Uterus (tissue), 4 donors: Measurements from ENCODE around the gene PCDHGA4. TPM values are rescaled to one million over a fixed set of nuclear protein-coding genes. Genes with fewer than 3 reads are reported as not detected.
"Not testable (repeated sequence)": the region's sequence is repeated elsewhere in the genome, so short reads cannot be mapped to it uniquely, and the experiment has no call there.

Experiments used
- DNase-seq, 2 donors: peaks; one replicate each; pipeline ENCODE4 v3.0.0-alpha.2; 2019 to 2020
- H3K27ac ChIP-seq, 2 donors: fragments of 200-600 bp; sonication (generic); 1 replicate in 1 of 2; 2 replicates in 1 of 2; pipeline ENCODE4 v1.5.1; 2016 to 2018
- H3K27me3 ChIP-seq, 2 donors: fragments of 200-600 bp; sonication (generic); one replicate each; pipeline ENCODE4 v1.5.1; 2018 to 2019; ENCODE audit warnings: control low read depth in 1 of 2
- H3K36me3 ChIP-seq, 2 donors: fragments of 200-600 bp; sonication (generic); one replicate each; pipeline ENCODE4 v1.5.1; 2019; ENCODE audit warnings: control low read depth in 1 of 2
- H3K4me1 ChIP-seq, 2 donors: fragments of 200-600 bp; sonication (generic); one replicate each; pipeline ENCODE4 v1.5.1; 2018 to 2019; ENCODE audit warnings: control low read depth in 1 of 2
- H3K4me3 ChIP-seq, 2 donors: fragments of 200-600 bp; sonication (generic); 1 replicate in 1 of 2; 2 replicates in 1 of 2; pipeline ENCODE4 v1.5.1; 2018 to 2019; ENCODE audit warnings: mild to moderate bottlenecking in 1 of 2
- H3K9me3 ChIP-seq, 2 donors: fragments of 200-600 bp; sonication (generic); one replicate each; pipeline ENCODE4 v1.5.1; 2019; ENCODE audit warnings: control low read depth in 1 of 2
- CTCF ChIP-seq, 4 experiments: fragments of 200-600 bp in 2 of 4; fragments of 450-650 bp in 2 of 4; sonication (generic) in 2 of 4; IDR thresholded peaks; one replicate each; pipeline ENCODE4 v1.5.1; 2016 to 2019; ENCODE audit warnings: antibody characterized with exemption in 4 of 4, mild to moderate bottlenecking in 2 of 4, moderate library complexity in 1 of 4
- POLR2A ChIP-seq, 2 donors: fragments of 450-650 bp; IDR thresholded peaks; one replicate each; pipeline ENCODE4 v1.6.1; 2016; ENCODE audit warnings: antibody characterized with exemption in 2 of 2, mild to moderate bottlenecking in 1 of 2, moderate library complexity in 1 of 2
- intact Hi-C: fragments of 100-400 bp; cut with DNase I; formaldehyde crosslinking; loops from one replicate; pipeline ENCODE4 v1.15.1; 2023; ENCODE audit warnings: low total_unique reads
- total RNA-seq, 4 donors: library from RNA; depleted of rRNA in 3 of 4; stranded (reverse); fragments of >200 nt in 3 of 4; gene quantifications; one replicate each; pipeline versions ENCODE4 v1.1.0 to v1.2.4, GENCODE V29; 2014 to 2023
- donor health status: DM: yes; HTN: yes; CAD: no.

PCDHGA4 gene
- total RNA-seq, 4 donors from 2014 or later, result 0.59 to 16.1 (median 8.7) TPM

DNA sequence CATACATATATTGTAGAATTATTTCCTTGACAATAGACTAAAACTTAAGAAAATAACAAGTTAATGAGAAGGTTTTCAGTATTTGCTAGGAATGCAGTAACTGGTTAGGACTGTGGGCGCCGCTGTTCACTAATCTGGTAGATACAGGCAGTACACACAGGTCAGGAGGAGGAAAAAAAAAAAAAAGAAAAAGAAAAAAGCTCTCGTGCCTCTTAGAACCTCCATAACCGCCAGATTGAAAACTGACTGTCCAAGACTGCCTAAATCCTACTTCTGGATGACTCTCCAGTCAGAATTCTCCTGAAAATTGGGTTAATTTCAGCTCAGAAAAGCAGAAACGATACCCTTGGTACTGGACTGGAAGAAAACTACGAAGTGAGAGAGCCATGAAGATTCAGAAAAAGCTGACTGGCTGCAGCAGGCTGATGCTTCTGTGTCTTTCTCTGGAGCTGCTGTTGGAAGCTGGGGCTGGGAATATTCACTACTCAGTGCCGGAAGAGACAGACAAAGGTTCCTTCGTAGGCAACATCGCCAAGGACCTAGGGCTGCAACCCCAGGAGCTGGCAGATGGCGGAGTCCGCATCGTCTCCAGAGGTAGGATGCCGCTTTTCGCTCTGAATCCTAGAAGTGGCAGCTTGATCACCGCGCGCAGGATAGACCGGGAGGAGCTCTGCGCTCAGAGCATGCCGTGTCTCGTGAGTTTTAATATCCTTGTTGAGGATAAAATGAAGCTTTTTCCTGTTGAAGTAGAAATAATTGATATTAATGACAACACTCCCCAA, 24.3 kb upstream of the PCDHGA4 start, which contains the start of gene PCDHGA1:
TSS of gene PCDHGA1 (plus strand) at position 216 of the 782 bp plus-strand sequence.
- H3K4me1 ChIP-seq, result no peaks in the 10 kb centered on the region
- peaks cover 0 to 41% of the 10 kb centered on the region in 2 donors for H3K9me3 ChIP-seq
- TF ChIP-seq CTCF (IDR thresholded peaks at IDR 0.05) (no peak), POLR2A (IDR thresholded peaks at IDR 0.05) (no peak)
- no peak within 1 kb of the TSS for H3K4me3 ChIP-seq
- H3K27me3 ChIP-seq, result no peaks in the 10 kb centered on the region
- no peaks in the 10 kb centered on the region for H3K36me3 ChIP-seq
- DNase-seq, result no peak
- intact Hi-C loops, result no loop called here
- H3K27ac ChIP-seq, result no peak within 1 kb of the TSS

GRCh38 chr5:141332571-141332970, 22.2 kb upstream of the PCDHGA4 start:
- peaks cover 0 to 52% of the 10 kb centered on the region in 2 donors for H3K9me3 ChIP-seq
- intact Hi-C loops, H3K27me3 ChIP-seq, DNase-seq, H3K4me1 ChIP-seq, H3K4me3 ChIP-seq, H3K27ac ChIP-seq, H3K36me3 ChIP-seq: not testable (repeated sequence)

DNA sequence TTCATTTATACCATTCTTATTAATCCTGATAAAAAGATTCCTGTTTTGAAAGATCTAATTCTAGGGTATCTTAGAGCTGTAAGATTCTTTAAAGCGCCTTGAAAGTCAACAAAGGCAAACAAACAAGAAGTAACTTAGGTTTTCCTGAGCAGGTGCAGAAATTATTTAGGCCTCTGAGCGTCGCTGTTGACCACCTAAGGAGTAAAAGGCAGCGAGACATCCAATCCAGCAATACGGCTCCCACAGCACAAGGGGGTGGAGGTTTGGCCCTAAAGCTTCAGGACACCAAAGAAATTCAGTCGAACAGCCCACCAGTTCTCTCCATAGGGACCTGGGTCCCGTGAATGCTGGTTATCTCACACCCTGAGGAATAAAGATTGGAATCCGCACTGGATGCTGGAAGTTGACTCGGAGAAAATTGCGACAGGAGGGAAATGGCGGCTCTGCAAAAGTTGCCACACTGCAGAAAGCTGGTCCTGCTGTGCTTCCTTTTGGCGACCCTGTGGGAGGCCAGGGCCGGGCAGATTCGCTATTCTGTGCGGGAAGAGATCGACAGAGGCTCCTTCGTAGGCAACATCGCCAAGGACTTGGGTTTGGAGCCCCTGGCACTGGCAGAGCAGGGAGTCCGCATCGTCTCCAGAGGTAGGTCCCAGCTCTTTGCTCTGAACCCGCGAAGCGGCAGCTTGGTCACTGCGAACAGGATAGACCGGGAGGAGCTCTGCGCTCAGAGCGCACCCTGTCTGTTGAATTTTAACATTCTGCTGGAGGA, 16.1 kb upstream of the PCDHGA4 start, which contains the start of gene PCDHGA2:
TSS of gene PCDHGA2 (plus strand) at position 223 of the 769 bp plus-strand sequence.
- Histone ChIP-seq H3K27ac (no peak within 1 kb of the TSS), H3K36me3 (no peaks in the 10 kb centered on the region), H3K27me3 (no peaks in the 10 kb centered on the region), H3K4me3 (peak within 1 kb of the TSS; percentile 0 to 25), H3K4me1 (no peaks in the 10 kb centered on the region), H3K9me3 (peaks cover 3 to 56% of the 10 kb centered on the region in 2 donors)
- intact Hi-C loops, result no loop called here
- TF ChIP-seq POLR2A (IDR thresholded peaks at IDR 0.05) (no peak), CTCF (IDR thresholded peaks at IDR 0.05) (peak in 3 of 4 experiments; percentile 31 to 41 (median 35))
- DNase-seq, result no peak

DNA sequence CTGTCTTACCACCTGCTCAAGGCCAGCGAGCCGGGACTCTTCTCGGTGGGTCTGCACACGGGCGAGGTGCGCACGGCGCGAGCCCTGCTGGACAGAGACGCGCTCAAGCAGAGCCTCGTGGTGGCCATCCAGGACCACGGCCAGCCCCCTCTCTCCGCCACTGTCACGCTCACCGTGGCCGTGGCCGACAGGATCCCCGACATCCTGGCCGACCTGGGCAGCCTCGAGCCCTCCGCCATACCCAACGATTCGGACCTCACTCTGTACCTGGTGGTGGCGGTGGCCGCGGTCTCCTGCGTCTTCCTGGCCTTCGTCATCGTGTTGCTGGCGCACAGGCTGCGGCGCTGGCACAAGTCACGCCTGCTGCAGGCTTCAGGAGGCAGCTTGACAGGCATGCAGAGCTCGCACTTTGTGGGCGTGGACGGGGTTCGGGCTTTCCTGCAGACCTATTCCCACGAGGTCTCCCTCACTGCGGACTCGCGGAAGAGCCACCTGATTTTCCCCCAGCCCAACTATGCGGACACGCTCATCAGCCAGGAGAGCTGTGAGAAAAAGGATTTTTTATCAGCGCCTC, 14.0 kb upstream of the PCDHGA4 start:
- H3K27me3 ChIP-seq, H3K36me3 ChIP-seq, H3K4me1 ChIP-seq, H3K4me3 ChIP-seq, intact Hi-C loops, H3K27ac ChIP-seq, DNase-seq: not testable (repeated sequence)
- H3K9me3 ChIP-seq, result peaks cover 3 to 62% of the 10 kb centered on the region in 2 donors

- H3K4me1 ChIP-seq, result no peaks in the 10 kb centered on the region
- intact Hi-C loops, result no loop called here
- no peak overlapping the region for H3K4me3 ChIP-seq
- no peak for DNase-seq
- no peaks in the 10 kb centered on the region for H3K27me3 ChIP-seq
- H3K27ac ChIP-seq, result no peak overlapping the region
- peaks cover 3 to 61% of the 10 kb centered on the region in 2 donors for H3K9me3 ChIP-seq
- no peaks in the 10 kb centered on the region for H3K36me3 ChIP-seq
- TF ChIP-seq CTCF (IDR thresholded peaks at IDR 0.05), result no peak
- no peak for TF ChIP-seq POLR2A (IDR thresholded peaks at IDR 0.05)
These were observed 12.0 kb upstream of the PCDHGA4 start for GRCh38 chr5:141342773-141343172.
